AG04449 (cell line): ENCODE data around the gene TBC1D5.
"Not testable (repeated sequence)": the region's sequence is repeated elsewhere in the genome, so short reads cannot be mapped to it uniquely, and the experiment has no call there.

Experiments used
- CTCF ChIA-PET: fragments of 350-600 bp; formaldehyde crosslinking; extraction: SDS; loops from one replicate; lab custom pipeline; 2021; ENCODE audit warnings: antibody characterized with exemption; lab: Yijun Ruan, JAX
- POLR2A ChIA-PET: fragments of 400-600, 350-600 bp; formaldehyde crosslinking; extraction: SDS; loops from one replicate; lab custom pipeline; 2020; ENCODE audit warnings: antibody characterized with exemption, inconsistent platforms; lab: Yijun Ruan, JAX
- DNase-seq: peaks from one replicate; pipeline ENCODE4 v3.0.0-alpha.2; 2010; ENCODE audit warnings: low read depth, low spot score
- H3K4me3 ChIP-seq: 2 replicates; pipeline ENCODE4 v1.5.1; 2011; ENCODE audit warnings: low read depth, mild to moderate bottlenecking, control low read depth, low read length
- CTCF ChIP-seq: IDR thresholded peaks from one replicate; pipeline ENCODE4 v1.5.1; 2011; ENCODE audit warnings: mild to moderate bottlenecking, moderate library complexity, low read length, control low read depth, inconsistent platforms; ENCODE audit not compliant: insufficient read depth; ENCODE audit errors: missing control alignments

Gene TBC1D5

GRCh38 chr3:17535274-17535673, 207.2 kb downstream of the TBC1D5 start:
- H3K4me3 ChIP-seq: no peak overlapping the region
- POLR2A ChIA-PET: no interaction called here
- TF ChIP-seq CTCF: no peak
- CTCF ChIA-PET: interaction anchor here (0.8 kb wide), 1 partner anchor 306 kb away, joined by 4 read pairs; no protein-coding TSS in a partner anchor
- DNase-seq: no peak

- CTCF ChIA-PET, H3K4me3 ChIP-seq, DNase-seq, POLR2A ChIA-PET: not testable (repeated sequence)
Measured at GRCh38 chr3:17532446-17532845, 210.0 kb downstream of the TBC1D5 start.

- ChIA-PET CTCF (interaction anchor here (0.9 kb wide), 1 partner anchor 16 kb away, joined by 3 read pairs; no protein-coding TSS in a partner anchor), POLR2A (no interaction called here)
- DNase-seq: no peak
- H3K4me3 ChIP-seq: no peak overlapping the region
- TF ChIP-seq CTCF: no peak
Measured at GRCh38 chr3:17529677-17530076, 212.8 kb downstream of the TBC1D5 start.

GRCh38 chr3:17518189-17519059, 224.0 kb downstream of the TBC1D5 start:
- ChIA-PET POLR2A (no interaction called here), CTCF (no interaction called here)
- TF ChIP-seq CTCF: no peak
- no peak for DNase-seq
- no peak overlapping the region for H3K4me3 ChIP-seq

- DNase-seq: no peak
- ChIA-PET CTCF (interaction anchor here (1.0 kb wide), 1 partner anchor 129 kb away, joined by 6 read pairs; no protein-coding TSS in a partner anchor), POLR2A (no interaction called here)
- no peak for TF ChIP-seq CTCF
- H3K4me3 ChIP-seq: no peak overlapping the region
Measured at GRCh38 chr3:17515445-17516234, 226.8 kb downstream of the TBC1D5 start.

- ChIA-PET POLR2A (no interaction called here), CTCF (interaction anchor here (1.0 kb wide), 1 partner anchor 131 kb away, joined by 6 read pairs; no protein-coding TSS in a partner anchor)
- H3K4me3 ChIP-seq: no peak overlapping the region
- no peak for TF ChIP-seq CTCF
- no peak for DNase-seq
Measured at GRCh38 chr3:17514597-17514996, 227.8 kb downstream of the TBC1D5 start.
